ENCODE measurements around the gene MINK1. TPM values are rescaled to one million over a fixed set of nuclear protein-coding genes. Genes with fewer than 3 reads are reported as not detected.

The MINK1 gene
- polyA plus RNA-seq, 1 experiment, result 69.1 TPM

- POLR2A ChIA-PET, result no interaction called here
- DNase-seq (ENCODE audit: low read depth), result no peak
- CTCF ChIA-PET, result interaction anchor here (1.1 kb wide), 1 partner anchor 10 kb away, joined by 4 read pairs; the partner anchor contains the start of gene CHRNE
- Histone ChIP-seq H3K36me3 (ENCODE audit: control insufficient read depth, insufficient read depth, low read length) (peaks cover 51% of the 10 kb centered on the region), H3K27me3 (ENCODE audit: control insufficient read depth, insufficient read depth, low read length) (no peaks in the 10 kb centered on the region), H3K4me3 (ENCODE audit: low read depth, low read length) (no peak overlapping the region)
- TF ChIP-seq, protein P1, sequence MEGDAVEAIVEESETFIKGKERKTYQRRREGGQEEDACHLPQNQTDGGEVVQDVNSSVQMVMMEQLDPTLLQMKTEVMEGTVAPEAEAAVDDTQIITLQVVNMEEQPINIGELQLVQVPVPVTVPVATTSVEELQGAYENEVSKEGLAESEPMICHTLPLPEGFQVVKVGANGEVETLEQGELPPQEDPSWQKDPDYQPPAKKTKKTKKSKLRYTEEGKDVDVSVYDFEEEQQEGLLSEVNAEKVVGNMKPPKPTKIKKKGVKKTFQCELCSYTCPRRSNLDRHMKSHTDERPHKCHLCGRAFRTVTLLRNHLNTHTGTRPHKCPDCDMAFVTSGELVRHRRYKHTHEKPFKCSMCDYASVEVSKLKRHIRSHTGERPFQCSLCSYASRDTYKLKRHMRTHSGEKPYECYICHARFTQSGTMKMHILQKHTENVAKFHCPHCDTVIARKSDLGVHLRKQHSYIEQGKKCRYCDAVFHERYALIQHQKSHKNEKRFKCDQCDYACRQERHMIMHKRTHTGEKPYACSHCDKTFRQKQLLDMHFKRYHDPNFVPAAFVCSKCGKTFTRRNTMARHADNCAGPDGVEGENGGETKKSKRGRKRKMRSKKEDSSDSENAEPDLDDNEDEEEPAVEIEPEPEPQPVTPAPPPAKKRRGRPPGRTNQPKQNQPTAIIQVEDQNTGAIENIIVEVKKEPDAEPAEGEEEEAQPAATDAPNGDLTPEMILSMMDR (IDR thresholded peaks at IDR 0.05; ENCODE audit: insufficient read depth, low read depth, low read length), result no peak
These were observed 60.1 kb downstream of the MINK1 start for GRCh38 chr17:4893272-4893671.

GRCh38 chr17:4893721-4894560 lies 60.8 kb downstream of the MINK1 start:
- H3K4me3 ChIP-seq (ENCODE audit: low read depth, low read length), result no peak overlapping the region
- TF ChIP-seq, protein P1 (IDR thresholded peaks at IDR 0.05; ENCODE audit: insufficient read depth, low read depth, low read length), result no peak
- no peaks in the 10 kb centered on the region for H3K27me3 ChIP-seq (ENCODE audit: control insufficient read depth, insufficient read depth, low read length)
- DNase-seq (ENCODE audit: low read depth), result no peak
- peaks cover 50% of the 10 kb centered on the region for H3K36me3 ChIP-seq (ENCODE audit: control insufficient read depth, insufficient read depth, low read length)
- CTCF ChIA-PET, result interaction anchor here (1.0 to 1.1 kb wide), 2 partner anchors 10 to 184 kb away, joined by 3 to 4 read pairs; partner anchors contain the start of gene CHRNE
- POLR2A ChIA-PET, result no interaction called here

- POLR2A ChIA-PET, result no interaction called here
- CTCF ChIA-PET, result interaction anchor here (0.7 kb wide), 1 partner anchor 107 kb away, joined by 4 read pairs; no protein-coding TSS in a partner anchor
- Histone ChIP-seq H3K27me3 (ENCODE audit: control insufficient read depth, insufficient read depth, low read length) (no peaks in the 10 kb centered on the region), H3K36me3 (ENCODE audit: control insufficient read depth, insufficient read depth, low read length) (peaks cover 49% of the 10 kb centered on the region), H3K4me3 (ENCODE audit: low read depth, low read length) (no peak overlapping the region)
- DNase-seq (ENCODE audit: low read depth), result no peak
- TF ChIP-seq, protein P1 (IDR thresholded peaks at IDR 0.05; ENCODE audit: insufficient read depth, low read depth, low read length), result no peak
These were observed 62.0 kb downstream of the MINK1 start for GRCh38 chr17:4895121-4895520.

DNA sequence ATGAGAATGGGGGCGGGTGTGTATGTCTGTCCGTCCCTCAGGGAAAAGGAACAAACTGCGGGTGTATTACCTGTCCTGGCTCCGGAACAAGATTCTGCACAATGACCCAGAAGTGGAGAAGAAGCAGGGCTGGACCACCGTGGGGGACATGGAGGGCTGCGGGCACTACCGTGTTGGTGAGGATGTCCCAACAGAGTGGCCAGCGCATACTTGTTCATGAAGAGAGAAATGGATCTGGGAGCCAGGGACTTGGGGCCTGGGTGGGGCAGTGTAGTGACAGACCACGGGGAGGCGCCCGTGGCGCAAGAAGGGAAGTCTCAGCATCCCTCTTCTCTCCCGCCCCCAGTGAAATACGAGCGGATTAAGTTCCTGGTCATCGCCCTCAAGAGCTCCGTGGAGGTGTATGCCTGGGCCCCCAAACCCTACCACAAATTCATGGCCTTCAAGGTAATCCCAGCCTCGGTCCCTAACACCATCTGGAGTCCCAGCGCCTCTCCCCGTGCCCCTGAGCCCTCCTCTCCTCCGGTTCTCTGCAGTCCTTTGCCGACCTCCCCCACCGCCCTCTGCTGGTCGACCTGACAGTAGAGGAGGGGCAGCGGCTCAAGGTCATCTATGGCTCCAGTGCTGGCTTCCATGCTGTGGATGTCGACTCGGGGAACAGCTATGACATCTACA lies 62.7 kb downstream of the MINK1 start:
- POLR2A ChIA-PET, result no interaction called here
- TF ChIP-seq, protein P1 (IDR thresholded peaks at IDR 0.05; ENCODE audit: insufficient read depth, low read depth, low read length), result peak; percentile 11; the same call in 1 of the 2 replicates
- no peaks in the 10 kb centered on the region for H3K27me3 ChIP-seq (ENCODE audit: control insufficient read depth, insufficient read depth, low read length)
- peaks cover 44% of the 10 kb centered on the region for H3K36me3 ChIP-seq (ENCODE audit: control insufficient read depth, insufficient read depth, low read length)
- CTCF ChIA-PET, result interaction anchor here (0.7 to 1.3 kb wide), 4 partner anchors 106 to 166 kb away, joined by 3 to 4 read pairs (median 4); partner anchors contain the start of gene VMO1
- no peak for DNase-seq (ENCODE audit: low read depth)
- H3K4me3 ChIP-seq (ENCODE audit: low read depth, low read length), result no peak overlapping the region
